ES-I3 (cell line): ENCODE data around the gene SLC5A6.
A peak's percentile ranks its signal among the peaks of the same experiment; 100 is the strongest.

ENCODE experiments used
- H3K36me3 ChIP-seq: 2 replicates; pipeline ENCODE4 v1.6.1; 2013; ENCODE audit warnings: mild to moderate bottlenecking, low read length, control low read depth, moderate library complexity; ENCODE audit not compliant: insufficient read depth
- H3K4me1 ChIP-seq: 2 replicates; pipeline ENCODE4 v1.6.1; 2013; ENCODE audit warnings: mild to moderate bottlenecking, control low read depth, low read length; ENCODE audit not compliant: insufficient read depth
- H3K9ac ChIP-seq: 2 replicates; pipeline ENCODE4 v1.6.1; 2013; ENCODE audit warnings: low read depth, mild to moderate bottlenecking, low read length, moderate library complexity
- H3K9me3 ChIP-seq: 2 replicates; pipeline ENCODE4 v1.6.1; 2013; ENCODE audit warnings: mild to moderate bottlenecking, low read length, moderate library complexity; ENCODE audit not compliant: control insufficient read depth, insufficient read depth

The SLC5A6 gene

DNA sequence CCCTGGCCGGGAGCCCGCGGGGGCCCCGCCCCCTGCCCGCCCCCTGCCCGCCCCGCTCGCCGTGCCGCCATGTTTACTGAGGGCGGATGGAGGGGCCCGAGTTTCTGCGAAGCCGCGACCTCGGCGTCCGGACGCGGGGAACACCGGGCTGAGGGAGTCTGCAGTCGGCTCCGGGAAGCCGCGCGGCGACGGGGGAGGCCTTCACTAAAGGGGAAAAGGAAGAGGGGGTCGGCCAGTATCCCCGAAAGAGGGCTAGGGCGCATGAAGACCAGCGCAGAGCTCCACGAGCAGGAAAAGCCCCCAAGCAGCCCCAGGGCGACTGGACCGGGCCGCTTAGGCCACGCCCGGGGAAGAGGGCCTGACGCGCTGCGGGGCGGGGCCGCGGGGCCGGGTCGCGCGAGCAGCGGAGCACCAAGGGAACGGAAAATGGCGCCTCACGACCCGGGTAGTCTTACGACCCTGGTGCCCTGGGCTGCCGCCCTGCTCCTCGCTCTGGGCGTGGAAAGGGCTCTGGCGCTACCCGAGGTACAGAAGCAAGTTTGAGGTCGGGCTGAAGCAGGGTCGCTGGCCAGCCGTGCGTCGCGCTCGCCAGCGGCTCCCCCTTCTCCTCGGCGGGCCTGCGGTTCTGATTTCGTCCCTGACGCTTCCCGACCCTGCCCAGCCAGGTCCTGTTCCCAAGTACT lies at the start of gene SLC5A6, which contains the start of gene ATRAID:
TSS of gene SLC5A6 (minus strand) at position 326 of the 683 bp plus-strand sequence. CDS start 4,618 bp downstream, outside the sequence.
TSS of gene ATRAID (plus strand) at position 99 of the 683 bp plus-strand sequence. CDS start at position 427, 328 bp downstream.
- peak within 1 kb of the TSS; percentile 82 for H3K9ac ChIP-seq
- H3K36me3 ChIP-seq: peaks cover 18% of the 10 kb centered on the region
- H3K9me3 ChIP-seq: no peaks in the 10 kb centered on the region
- H3K4me1 ChIP-seq: peaks cover 5% of the 10 kb centered on the region; the same call in 1 of the 2 replicates

DNA sequence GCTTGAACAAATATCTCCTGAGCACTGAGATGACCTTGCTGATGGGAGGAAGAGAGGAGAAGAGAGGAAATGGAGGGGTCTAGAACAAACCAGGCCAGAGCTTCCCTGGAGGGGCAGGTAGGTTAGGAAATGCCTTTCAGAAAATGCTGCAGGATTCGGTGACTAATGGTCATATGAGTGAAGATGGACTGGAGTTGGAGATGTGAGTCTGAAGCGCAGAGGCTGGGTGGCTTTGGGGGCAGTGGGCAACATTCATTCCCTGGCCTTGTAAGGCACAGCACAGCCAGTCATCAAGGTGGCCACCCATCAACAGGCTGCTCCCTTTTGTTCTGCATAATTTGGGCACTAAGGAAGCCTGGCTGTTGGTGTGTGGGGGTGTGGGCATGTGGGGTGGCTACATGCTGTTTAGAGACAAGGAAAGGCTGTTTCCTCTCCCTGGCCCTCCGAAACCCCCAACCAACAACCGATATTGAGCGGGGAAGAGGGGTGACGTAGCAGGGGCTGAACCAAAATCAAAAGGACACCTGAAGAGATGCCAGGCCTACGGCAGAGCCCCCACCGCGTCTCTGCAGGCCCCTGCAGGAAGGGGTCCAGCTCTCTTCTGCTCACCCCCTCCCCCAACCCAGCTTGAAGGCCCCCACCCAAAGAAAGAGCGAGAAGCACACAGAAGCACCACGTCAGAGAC lies 49.3 kb upstream of the SLC5A6 start:
- peak overlapping the region; percentile 61 for H3K9ac ChIP-seq
- peaks cover 4% of the 10 kb centered on the region for H3K4me1 ChIP-seq
- H3K9me3 ChIP-seq: no peaks in the 10 kb centered on the region
- no peaks in the 10 kb centered on the region for H3K36me3 ChIP-seq

DNA sequence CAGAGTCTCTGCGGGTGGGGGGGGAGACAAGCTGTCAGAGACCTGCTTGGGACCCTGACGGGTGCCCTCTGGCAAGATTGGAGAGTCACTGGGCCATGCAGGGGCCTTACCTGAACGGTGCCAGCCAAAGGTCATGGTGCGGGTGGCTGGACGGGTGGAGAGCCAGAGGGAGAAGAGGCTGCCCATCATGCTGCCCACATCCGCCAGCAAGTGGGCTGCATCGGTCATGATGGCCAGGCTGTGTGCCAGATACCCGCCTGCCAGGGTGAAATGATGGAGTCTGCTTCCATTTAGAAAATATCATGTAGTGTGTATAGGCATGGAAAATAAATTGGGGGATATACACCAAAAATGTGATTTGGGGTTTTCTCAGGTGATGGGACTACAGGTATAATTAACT lies 46.0 kb upstream of the SLC5A6 start:
- H3K36me3 ChIP-seq: no peaks in the 10 kb centered on the region
- H3K9ac ChIP-seq: no peak overlapping the region
- H3K4me1 ChIP-seq: peaks cover 4% of the 10 kb centered on the region; the same call in 1 of the 2 replicates
- H3K9me3 ChIP-seq: no peaks in the 10 kb centered on the region

DNA sequence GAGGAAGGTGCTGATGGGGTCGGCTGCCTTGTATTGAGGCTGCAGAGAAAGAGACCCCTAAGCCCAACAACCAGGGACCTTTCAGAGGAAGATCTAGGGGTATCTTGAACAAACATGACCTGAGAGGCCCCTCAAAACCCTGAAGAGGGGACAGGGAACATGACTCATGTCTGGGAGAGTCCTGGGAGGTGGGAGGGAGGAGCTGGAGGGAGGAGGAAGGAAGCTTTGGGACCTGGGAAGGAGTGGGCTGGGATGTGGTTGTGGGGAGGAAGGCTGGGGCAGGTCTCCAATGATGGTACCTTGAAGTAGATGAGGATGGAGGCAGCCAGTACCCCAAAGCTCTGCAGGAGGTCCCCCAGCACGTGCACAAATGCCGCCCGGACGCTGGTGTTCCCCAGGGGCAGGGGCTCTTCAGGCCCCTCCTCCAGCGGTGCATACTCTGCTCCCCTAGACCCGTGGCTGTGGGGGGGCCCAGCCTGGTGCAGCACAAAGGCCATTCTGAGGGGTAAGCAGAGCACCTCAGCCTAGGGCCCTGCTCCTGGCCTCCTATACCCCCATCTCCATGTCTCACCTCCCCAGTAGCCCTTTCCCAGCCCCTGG lies 44.9 kb upstream of the SLC5A6 start:
- peaks cover 4% of the 10 kb centered on the region; the same call in 1 of the 2 replicates for H3K4me1 ChIP-seq
- H3K36me3 ChIP-seq: no peaks in the 10 kb centered on the region
- H3K9ac ChIP-seq: no peak overlapping the region
- H3K9me3 ChIP-seq: no peaks in the 10 kb centered on the region

DNA sequence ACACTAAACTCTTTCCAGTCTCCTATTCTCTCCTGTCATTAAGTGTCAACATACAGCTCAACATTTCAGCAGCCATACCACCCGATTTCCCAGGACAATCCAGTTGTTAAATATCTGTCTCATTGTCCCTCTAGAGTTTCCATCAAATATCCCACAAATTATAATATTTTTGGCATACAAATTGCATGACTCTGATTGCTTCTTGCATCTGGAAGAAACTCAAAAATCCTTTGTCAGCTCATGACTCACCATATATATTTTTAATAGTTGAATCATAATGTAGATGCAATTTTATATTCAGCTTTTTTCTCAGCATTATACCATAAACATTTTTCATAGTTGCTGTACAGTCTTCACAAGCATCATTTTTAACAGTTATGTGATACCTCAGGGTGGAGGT lies 43.6 kb upstream of the SLC5A6 start:
- Histone ChIP-seq H3K9ac (no peak overlapping the region), H3K36me3 (no peaks in the 10 kb centered on the region), H3K4me1 (no peaks in the 10 kb centered on the region; the same call in 1 of the 2 replicates), H3K9me3 (no peaks in the 10 kb centered on the region)

DNA sequence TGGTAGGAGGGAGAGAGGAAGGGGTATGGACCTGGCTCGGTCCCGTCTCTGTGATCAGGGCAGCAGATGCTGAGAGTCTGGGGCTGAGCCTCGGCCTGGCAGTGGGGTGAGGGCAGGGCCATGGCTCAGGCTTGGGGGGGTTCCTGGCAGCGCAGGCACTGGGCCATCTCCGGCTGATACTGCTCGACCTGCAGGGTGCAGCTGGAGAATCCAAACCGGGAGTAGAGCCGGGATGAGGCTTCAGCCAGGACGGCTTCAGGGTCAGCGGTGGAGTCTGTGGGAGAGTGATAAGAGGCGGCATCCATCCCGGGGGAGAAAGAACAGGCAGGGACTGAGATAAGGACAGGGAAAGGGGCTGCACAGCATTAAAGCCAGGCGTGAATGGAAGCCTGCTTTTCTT lies 43.1 kb upstream of the SLC5A6 start:
- H3K4me1 ChIP-seq: no peaks in the 10 kb centered on the region; the same call in 1 of the 2 replicates
- H3K9me3 ChIP-seq: no peaks in the 10 kb centered on the region
- no peaks in the 10 kb centered on the region for H3K36me3 ChIP-seq
- no peak overlapping the region for H3K9ac ChIP-seq

DNA sequence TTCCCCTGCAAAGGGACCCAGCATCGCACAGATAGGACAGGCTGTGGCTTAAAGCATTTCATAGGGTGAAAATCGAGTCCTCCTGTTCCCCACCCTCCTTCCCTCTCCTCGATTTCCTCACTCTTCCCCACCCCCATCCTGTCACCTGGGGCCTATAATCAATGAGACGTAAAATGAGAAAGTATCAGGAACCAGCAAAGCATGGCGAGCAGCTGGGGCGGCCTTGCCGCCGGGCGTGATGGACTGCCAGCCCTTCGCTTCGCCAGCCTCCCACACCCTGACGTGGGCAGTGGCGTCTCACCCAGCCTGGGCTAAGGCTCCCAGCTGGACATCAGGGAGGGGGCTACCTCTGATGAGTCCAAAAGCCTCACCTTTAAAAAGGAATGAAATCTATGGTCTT lies 39.7 kb upstream of the SLC5A6 start:
- H3K4me1 ChIP-seq: no peaks in the 10 kb centered on the region; the same call in 1 of the 2 replicates
- no peaks in the 10 kb centered on the region for H3K36me3 ChIP-seq
- H3K9me3 ChIP-seq: no peaks in the 10 kb centered on the region
- H3K9ac ChIP-seq: no peak overlapping the region

DNA sequence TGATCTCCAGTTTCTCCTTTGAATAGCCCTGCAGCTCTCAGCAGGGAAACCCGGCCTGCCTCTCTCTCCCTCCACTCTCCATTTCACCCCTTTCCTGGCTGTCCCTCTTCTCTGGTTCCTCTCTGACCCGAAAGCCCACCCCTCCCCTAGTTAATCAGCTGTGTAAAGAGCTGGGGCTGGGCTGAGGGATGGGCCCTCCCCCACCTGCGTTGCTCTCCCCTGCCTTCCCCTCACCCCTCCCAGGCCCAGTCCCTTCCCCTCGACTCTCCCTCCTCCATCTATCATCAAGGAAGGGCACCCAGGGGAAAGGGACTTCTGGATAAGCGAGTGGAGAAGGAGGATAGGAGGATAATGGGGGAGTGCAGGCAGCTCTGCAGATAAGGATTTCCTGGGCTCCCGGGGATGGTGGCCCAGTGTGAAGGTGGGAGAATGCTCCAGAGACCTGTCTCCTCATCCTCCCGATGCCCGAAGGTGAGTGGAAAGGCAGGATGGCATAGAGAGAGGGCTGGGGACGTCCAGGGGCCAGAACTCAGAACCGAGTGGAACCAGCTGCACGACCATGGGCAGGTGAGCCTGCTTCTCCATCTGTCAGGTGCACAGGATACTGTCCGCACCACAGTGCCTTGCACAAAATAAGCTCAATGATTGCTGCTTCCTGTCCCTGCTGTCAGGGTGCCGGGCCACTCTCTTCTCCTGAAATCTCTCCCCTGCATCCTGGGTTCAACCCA lies 38.7 kb upstream of the SLC5A6 start:
- no peaks in the 10 kb centered on the region for H3K9me3 ChIP-seq
- H3K9ac ChIP-seq: 0 out of 2 replicates have a peak overlapping the region, but pooled peaks have one; percentile 19
- no peaks in the 10 kb centered on the region for H3K36me3 ChIP-seq
- no peaks in the 10 kb centered on the region; the same call in 1 of the 2 replicates for H3K4me1 ChIP-seq

DNA sequence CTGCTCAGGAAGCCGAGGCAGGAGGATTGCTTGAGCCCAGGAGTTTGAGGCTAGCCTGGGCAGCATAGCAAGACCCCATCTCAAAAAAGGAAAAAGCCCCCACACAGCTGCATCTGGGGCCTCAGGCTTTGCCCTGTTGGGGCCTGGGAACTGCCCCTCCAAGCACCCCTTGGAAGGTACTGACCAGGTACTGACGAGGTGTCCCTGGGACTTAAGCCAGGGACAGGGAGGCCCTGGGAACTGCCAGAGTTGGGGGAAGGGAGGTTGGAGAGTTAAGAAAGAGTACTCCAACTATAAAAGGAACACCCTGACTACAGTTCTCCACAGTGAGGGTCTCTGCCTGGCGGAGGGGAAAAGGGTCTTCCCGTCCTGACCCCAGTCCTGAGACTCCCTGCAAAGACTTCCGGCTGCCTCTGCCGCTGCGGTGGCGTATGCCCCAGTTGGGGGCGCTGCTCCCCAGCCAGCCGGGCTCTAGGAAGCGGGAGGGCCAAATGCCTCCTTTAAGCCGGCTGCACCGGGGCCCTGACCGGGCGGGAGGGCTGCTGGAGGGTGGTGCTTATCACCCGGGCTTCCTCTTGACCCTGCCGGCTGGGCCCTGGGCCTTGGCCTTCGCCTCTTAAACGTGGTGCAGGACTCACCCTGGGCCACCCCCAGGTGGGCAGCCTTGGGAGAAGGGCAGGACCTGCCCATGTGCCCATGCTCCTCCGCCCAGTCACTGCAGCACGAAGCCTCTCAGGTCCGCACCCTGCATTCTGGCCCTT lies 38.0 kb upstream of the SLC5A6 start:
- Histone ChIP-seq H3K9ac (peak overlapping the region; percentile 19; the same call in 1 of the 2 replicates), H3K4me1 (no peaks in the 10 kb centered on the region; the same call in 1 of the 2 replicates), H3K9me3 (no peaks in the 10 kb centered on the region), H3K36me3 (no peaks in the 10 kb centered on the region)

DNA sequence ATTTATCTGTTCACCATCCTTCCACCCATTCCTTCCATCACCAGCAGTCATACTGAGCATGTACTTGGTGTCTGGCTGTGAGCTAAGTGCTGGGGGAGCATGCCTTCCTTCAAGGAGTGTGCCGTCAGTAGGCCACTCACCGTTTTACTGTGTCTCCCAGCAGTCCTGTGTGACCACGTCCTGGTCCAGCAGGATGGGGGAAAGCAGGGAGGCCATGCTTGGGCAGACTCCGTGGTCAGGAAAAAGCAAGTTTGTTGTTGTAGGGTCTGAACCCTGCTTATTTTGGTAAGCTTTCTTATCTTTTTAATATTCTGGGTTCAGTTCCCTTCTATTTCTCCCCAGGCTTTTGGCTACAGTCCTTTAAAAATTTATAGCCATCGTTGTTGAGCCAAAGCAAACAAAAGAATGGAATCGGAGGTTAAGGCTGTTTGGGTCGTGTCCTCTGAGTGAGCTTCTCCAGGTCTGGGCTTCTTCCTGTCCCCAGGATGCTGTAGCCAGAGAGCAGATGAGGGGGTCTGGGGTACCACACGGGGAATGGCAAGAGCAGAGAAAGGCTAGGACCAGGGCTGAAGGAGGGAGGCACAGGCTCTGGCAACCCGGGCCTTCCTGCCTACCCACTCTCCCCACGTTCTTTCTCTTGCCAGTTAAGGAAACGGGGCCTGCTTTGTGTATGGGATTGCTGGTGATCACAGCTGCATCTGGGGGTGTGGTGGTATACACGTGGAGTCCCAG lies 37.3 kb upstream of the SLC5A6 start:
- Histone ChIP-seq H3K4me1 (no peaks in the 10 kb centered on the region; the same call in 1 of the 2 replicates), H3K9me3 (no peaks in the 10 kb centered on the region), H3K36me3 (0 out of 2 replicates have a peak, but pooled peaks cover under 1% of the 10 kb centered on the region), H3K9ac (no peak overlapping the region)

DNA sequence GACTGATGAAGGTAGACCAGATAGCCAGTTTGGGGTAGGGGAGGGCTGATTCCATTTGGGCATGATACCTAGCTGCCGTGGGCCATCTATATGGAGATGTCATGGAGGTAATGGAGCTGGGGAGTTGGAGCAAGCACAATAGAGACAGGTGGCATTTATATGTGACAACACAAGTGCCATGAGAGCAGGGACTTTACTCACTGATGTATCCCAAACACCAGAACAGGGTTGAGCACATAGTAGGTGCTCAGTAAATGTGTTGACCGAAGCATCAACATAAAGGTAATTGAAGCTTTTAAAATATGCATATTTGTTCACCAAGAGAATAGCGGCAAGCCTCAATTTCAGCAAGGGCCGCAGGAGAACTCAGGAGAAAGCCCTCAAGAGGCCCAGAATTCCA lies 35.8 kb upstream of the SLC5A6 start:
- Histone ChIP-seq H3K9me3 (no peaks in the 10 kb centered on the region), H3K4me1 (no peaks in the 10 kb centered on the region; the same call in 1 of the 2 replicates), H3K36me3 (peaks cover 6% of the 10 kb centered on the region; the same call in 1 of the 2 replicates), H3K9ac (no peak overlapping the region)

DNA sequence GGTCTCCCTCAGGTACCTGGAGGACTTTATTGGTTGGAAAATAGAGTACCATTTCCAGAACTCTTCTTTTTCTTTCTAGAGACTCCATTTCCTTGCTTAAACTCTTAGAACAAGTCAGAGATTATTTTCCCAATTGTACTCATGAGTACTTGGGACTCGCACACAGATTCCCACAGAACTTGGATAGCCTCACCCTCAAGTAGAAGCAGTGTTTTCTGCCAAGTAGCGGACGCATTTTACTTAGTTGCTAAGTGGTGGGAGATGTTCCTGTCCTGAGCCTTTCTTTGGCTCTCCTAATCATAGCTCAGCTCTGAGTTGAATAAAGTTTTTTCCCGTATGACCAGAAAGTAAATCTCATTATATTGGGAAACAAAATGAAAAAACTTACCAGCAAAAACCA lies 33.6 kb upstream of the SLC5A6 start:
- Histone ChIP-seq H3K9me3 (no peaks in the 10 kb centered on the region), H3K9ac (no peak overlapping the region), H3K4me1 (no peaks in the 10 kb centered on the region; the same call in 1 of the 2 replicates), H3K36me3 (peaks cover 19% of the 10 kb centered on the region)

DNA sequence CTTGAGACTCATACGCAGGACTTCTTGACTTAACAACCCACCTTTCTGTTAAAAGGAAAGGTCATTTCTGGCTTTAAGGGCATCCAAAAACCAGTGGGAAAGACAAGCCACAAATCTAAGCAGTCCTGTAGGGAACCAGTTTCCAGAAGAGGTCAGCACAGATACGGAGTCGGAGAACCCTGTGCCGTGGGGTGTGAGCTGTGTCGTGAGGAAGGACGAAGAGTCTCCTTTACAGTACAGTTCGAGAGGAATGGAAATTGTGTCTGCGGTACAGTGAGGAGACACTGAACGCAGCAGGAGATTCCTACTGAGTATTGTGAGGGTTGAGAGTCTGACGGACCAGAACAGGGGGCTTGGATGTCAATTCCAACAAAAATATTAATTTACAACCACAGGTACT lies 33.0 kb upstream of the SLC5A6 start:
- Histone ChIP-seq H3K36me3 (peaks cover 23% of the 10 kb centered on the region), H3K9me3 (no peaks in the 10 kb centered on the region), H3K9ac (no peak overlapping the region), H3K4me1 (no peaks in the 10 kb centered on the region)
